ENCODE measurements around the gene NOC3L.

DNA sequence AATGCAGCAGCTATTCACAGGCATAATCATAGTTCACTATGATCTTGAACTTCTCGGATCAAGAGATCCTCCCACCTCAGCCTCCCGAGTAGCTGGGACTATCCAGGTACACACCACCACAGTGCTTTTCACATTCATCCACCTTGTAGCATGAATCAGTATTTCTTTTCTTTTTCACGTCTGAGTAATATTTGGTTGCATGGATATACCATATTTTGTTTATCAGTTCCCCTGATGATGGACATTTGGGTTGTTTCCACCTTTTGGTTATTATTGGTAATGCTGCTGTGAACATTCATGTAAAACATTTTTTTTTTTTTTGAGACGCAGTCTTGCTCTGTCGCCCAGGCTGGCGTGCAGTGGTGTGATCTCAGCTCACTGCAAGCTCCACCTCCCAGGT, 36.0 kb upstream of the NOC3L start:
- TF ChIP-seq, protein P1, sequence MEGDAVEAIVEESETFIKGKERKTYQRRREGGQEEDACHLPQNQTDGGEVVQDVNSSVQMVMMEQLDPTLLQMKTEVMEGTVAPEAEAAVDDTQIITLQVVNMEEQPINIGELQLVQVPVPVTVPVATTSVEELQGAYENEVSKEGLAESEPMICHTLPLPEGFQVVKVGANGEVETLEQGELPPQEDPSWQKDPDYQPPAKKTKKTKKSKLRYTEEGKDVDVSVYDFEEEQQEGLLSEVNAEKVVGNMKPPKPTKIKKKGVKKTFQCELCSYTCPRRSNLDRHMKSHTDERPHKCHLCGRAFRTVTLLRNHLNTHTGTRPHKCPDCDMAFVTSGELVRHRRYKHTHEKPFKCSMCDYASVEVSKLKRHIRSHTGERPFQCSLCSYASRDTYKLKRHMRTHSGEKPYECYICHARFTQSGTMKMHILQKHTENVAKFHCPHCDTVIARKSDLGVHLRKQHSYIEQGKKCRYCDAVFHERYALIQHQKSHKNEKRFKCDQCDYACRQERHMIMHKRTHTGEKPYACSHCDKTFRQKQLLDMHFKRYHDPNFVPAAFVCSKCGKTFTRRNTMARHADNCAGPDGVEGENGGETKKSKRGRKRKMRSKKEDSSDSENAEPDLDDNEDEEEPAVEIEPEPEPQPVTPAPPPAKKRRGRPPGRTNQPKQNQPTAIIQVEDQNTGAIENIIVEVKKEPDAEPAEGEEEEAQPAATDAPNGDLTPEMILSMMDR (IDR thresholded peaks at IDR 0.05 in 4 of 5, conservative IDR thresholded peaks at IDR 0.05 in 1 of 5), result no peak
- no peak for TF ChIP-seq POLR2A (IDR thresholded peaks at IDR 0.05)
